B cell (primary cell): ENCODE measurements around the gene LRRC4B. TPM values are rescaled to one million over a fixed set of nuclear protein-coding genes. Genes with fewer than 3 reads are reported as not detected.

Experiments
- ATAC-seq: fragments of 200-7000 bp; cut with Tn5 transposase; one replicate; pipeline ENCODE4 v1.10.0; 2021; ENCODE audit warnings: low read depth, mild to moderate bottlenecking, moderate number of reproducible peaks, moderate library complexity
- CTCF ChIA-PET: fragments of 350-600 bp; sonication (Branson Sonifier 250); formaldehyde crosslinking; loops from one replicate; lab custom pipeline; 2021; ENCODE audit warnings: antibody characterized with exemption, inconsistent platforms; lab: Charles Lee
- POLR2A ChIA-PET: fragments of 350-600 bp; sonication (Branson Sonifier 250); formaldehyde crosslinking; loops from one replicate; lab custom pipeline; 2021; ENCODE audit warnings: antibody characterized with exemption; lab: Charles Lee
- DNase-seq: peaks from one replicate; pipeline ENCODE4 v3.0.0; 2013
- H2AFZ ChIP-seq: 2 replicates; pipeline ENCODE4 v1.6.1; 2012; ENCODE audit warnings: mild to moderate bottlenecking, low read depth, low read length; ENCODE audit not compliant: insufficient read depth, poor library complexity, severe bottlenecking
- H3K27ac ChIP-seq, 2 donors: 1 replicate in 1 of 2; 2 replicates in 1 of 2; pipeline ENCODE4 v1.5.1; 2012 to 2013; ENCODE audit warnings: low read length in 2 of 2, mild to moderate bottlenecking in 2 of 2, moderate library complexity in 1 of 2
- H3K27me3 ChIP-seq, 4 experiments: fragments of 200-600 bp in 1 of 4; sonication (generic) in 1 of 4; replicated peaks in 1 of 4; 1 replicate in 2 of 4; 2 replicates in 2 of 4; pipeline versions ENCODE4 v1.6.1 to v1.7.0; 2013 to 2016; ENCODE audit warnings: low read length in 3 of 4, mild to moderate bottlenecking in 2 of 4, mixed read lengths in 1 of 4, moderate library complexity in 1 of 4; ENCODE audit not compliant: insufficient read depth in 4 of 4, control insufficient read depth in 3 of 4; ENCODE audit errors: control extremely low read depth in 1 of 4
- H3K36me3 ChIP-seq, 2 experiments: replicated peaks in 1 of 2; 1 replicate in 1 of 2; 2 replicates in 1 of 2; pipeline versions ENCODE4 v1.6.1 to v1.7.1; 2013; ENCODE audit warnings: low read length in 1 of 2; ENCODE audit not compliant: insufficient read depth in 2 of 2, control insufficient read depth in 1 of 2; ENCODE audit errors: control extremely low read depth in 1 of 2, extremely low read depth in 1 of 2
- H3K4me1 ChIP-seq, 2 donors: fragments of 200-600 bp in 1 of 2; sonication (generic) in 1 of 2; 1 replicate in 1 of 2; 2 replicates in 1 of 2; pipeline versions ENCODE4 v1.5.1 to v1.6.1; 2013 to 2017; ENCODE audit warnings: low read length in 2 of 2; ENCODE audit not compliant: control insufficient read depth in 2 of 2, insufficient read depth in 2 of 2
- H3K4me2 ChIP-seq: replicated peaks from 2 replicates; pipeline ENCODE3; 2012; ENCODE audit warnings: mild to moderate bottlenecking, low read depth, low read length; ENCODE audit not compliant: poor library complexity, severe bottlenecking
- H3K4me3 ChIP-seq, 5 experiments: fragments of 200-600 bp in 1 of 5; sonication (generic) in 1 of 5; 1 replicate in 3 of 5; 2 replicates in 2 of 5; pipeline versions ENCODE4 v1.5.1 to v1.7.0; 2011 to 2016; ENCODE audit warnings: low read length in 4 of 5, mild to moderate bottlenecking in 4 of 5, low read depth in 2 of 5, control low read depth in 1 of 5, moderate library complexity in 1 of 5; ENCODE audit not compliant: insufficient read depth in 1 of 5; ENCODE audit errors: control extremely low read depth in 1 of 5, extremely low read depth in 1 of 5
- H3K79me2 ChIP-seq: fragments of 200-600 bp; sonication (generic); one replicate; pipeline ENCODE4 v1.6.0; 2016; ENCODE audit warnings: low read length; ENCODE audit not compliant: control insufficient read depth, insufficient read depth
- H3K9ac ChIP-seq: fragments of 200-600 bp; sonication (generic); 2 replicates; pipeline ENCODE4 v1.6.1; 2017; ENCODE audit warnings: mild to moderate bottlenecking, low read length, moderate library complexity
- H3K9me3 ChIP-seq, 3 donors: one replicate each; pipeline versions ENCODE4 v1.6.1 to v1.7.1; 2013; ENCODE audit warnings: low read length in 2 of 3; ENCODE audit not compliant: control insufficient read depth in 2 of 3, insufficient read depth in 1 of 3; ENCODE audit errors: control extremely low read depth in 1 of 3
- H4K20me1 ChIP-seq: 2 replicates; pipeline ENCODE4 v1.6.0; 2012; ENCODE audit warnings: mild to moderate bottlenecking, low read length; ENCODE audit not compliant: insufficient read depth, control insufficient read depth, poor library complexity, severe bottlenecking
- H3K27ac Mint-ChIP-seq: one replicate; pipeline ENCODE4 v1.8.0; 2021; ENCODE audit warnings: mixed read lengths
- H3K27me3 Mint-ChIP-seq: one replicate; pipeline ENCODE4 v1.8.0; 2021; ENCODE audit warnings: mixed read lengths
- H3K4me1 Mint-ChIP-seq: one replicate; pipeline ENCODE4 v1.8.0; 2021; ENCODE audit warnings: mixed read lengths
- H3K4me3 Mint-ChIP-seq: one replicate; pipeline ENCODE4 v1.8.0; 2021; ENCODE audit warnings: mixed read lengths
- H3K9me3 Mint-ChIP-seq: one replicate; pipeline ENCODE4 v1.8.0; 2022; ENCODE audit warnings: mixed read lengths; ENCODE audit not compliant: insufficient read depth
- EZH2 ChIP-seq: IDR thresholded peaks from 2 replicates; pipeline ENCODE4 v1.6.1; 2012; ENCODE audit warnings: borderline replicate concordance, low read depth, mild to moderate bottlenecking, moderate library complexity, low read length; ENCODE audit not compliant: insufficient read depth, poor library complexity, severe bottlenecking
- WGBS: methylation state at CpG from one replicate; pipeline ENCODE4 v1.1.5; 2013; ENCODE audit warnings: missing lambda C conversion rate; ENCODE audit not compliant: insufficient coverage; 5-methylcytosine and 5-hydroxymethylcytosine counted together
- intact Hi-C: fragments of 100-400 bp; cut with micrococcal nuclease; formaldehyde crosslinking; loops from one replicate; pipeline ENCODE4 v1.10.0; 2022
- polyA plus RNA-seq: library from polyadenylated mRNA; depleted of rRNA; stranded (reverse); fragments of >200 nt; gene quantifications from 2 replicates; pipeline ENCODE4 v1.2.3, GENCODE V29; 2012
- total RNA-seq, 2 donors: library from RNA; stranded (reverse); fragments of 120-200 nt in 1 of 2; gene quantifications; 1 replicate in 1 of 2; 2 replicates in 1 of 2; pipeline versions ENCODE4 v1.2.3 to v1.2.4, GENCODE V29; 2013 to 2022
- TF ChIP-seq, protein P1 (sequence below): fragments of 200-600 bp; IDR thresholded peaks from one replicate; pipeline ENCODE4 v1.8.0; 2022; ENCODE audit warnings: antibody characterized with exemption, mild to moderate bottlenecking

Gene LRRC4B
- total and polyA plus RNA-seq, 2 donors (not counting 1 experiment from before 2014, with no cell fraction given): 0.03 TPM; not detected in 1

- no peak overlapping the region for H3K27ac ChIP-seq
- 11% methylated on average over 20 of the region's 32 CpGs for WGBS
- no peak overlapping the region for H3K9ac ChIP-seq
- peaks cover 0 to 54% (median 8%) of the 10 kb centered on the region in 4 experiments for H3K27me3 ChIP-seq
- no peak for TF ChIP-seq EZH2
- TF ChIP-seq, protein P1, sequence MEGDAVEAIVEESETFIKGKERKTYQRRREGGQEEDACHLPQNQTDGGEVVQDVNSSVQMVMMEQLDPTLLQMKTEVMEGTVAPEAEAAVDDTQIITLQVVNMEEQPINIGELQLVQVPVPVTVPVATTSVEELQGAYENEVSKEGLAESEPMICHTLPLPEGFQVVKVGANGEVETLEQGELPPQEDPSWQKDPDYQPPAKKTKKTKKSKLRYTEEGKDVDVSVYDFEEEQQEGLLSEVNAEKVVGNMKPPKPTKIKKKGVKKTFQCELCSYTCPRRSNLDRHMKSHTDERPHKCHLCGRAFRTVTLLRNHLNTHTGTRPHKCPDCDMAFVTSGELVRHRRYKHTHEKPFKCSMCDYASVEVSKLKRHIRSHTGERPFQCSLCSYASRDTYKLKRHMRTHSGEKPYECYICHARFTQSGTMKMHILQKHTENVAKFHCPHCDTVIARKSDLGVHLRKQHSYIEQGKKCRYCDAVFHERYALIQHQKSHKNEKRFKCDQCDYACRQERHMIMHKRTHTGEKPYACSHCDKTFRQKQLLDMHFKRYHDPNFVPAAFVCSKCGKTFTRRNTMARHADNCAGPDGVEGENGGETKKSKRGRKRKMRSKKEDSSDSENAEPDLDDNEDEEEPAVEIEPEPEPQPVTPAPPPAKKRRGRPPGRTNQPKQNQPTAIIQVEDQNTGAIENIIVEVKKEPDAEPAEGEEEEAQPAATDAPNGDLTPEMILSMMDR: no peak
- ATAC-seq: no peak
- no peak overlapping the region for H3K27ac Mint-ChIP-seq
- peaks cover 50% of the 10 kb centered on the region for H3K27me3 Mint-ChIP-seq
- no peaks in the 10 kb centered on the region for H3K36me3 ChIP-seq
- no peaks in the 10 kb centered on the region for H3K79me2 ChIP-seq
- intact Hi-C loops: no loop called here
- no peaks in the 10 kb centered on the region for H4K20me1 ChIP-seq
- H3K4me1 ChIP-seq: peaks cover 5% of the 10 kb centered on the region in 2 donors
- peaks cover under 1% of the 10 kb centered on the region for H3K4me1 Mint-ChIP-seq
- H2AFZ ChIP-seq: no peak overlapping the region
- ChIA-PET POLR2A (no interaction called here), CTCF (no interaction called here)
- no peak for DNase-seq
- peaks cover 0 to 6% (median 0%) of the 10 kb centered on the region in 3 donors for H3K9me3 ChIP-seq
- H3K4me3 Mint-ChIP-seq: no peak overlapping the region
- no peak overlapping the region for H3K4me2 ChIP-seq
- H3K9me3 Mint-ChIP-seq: no peaks in the 10 kb centered on the region
- H3K4me3 ChIP-seq: no peak overlapping the region
Measured at GRCh38 chr19:50551034-50551714, 17.1 kb downstream of the LRRC4B start.

DNA sequence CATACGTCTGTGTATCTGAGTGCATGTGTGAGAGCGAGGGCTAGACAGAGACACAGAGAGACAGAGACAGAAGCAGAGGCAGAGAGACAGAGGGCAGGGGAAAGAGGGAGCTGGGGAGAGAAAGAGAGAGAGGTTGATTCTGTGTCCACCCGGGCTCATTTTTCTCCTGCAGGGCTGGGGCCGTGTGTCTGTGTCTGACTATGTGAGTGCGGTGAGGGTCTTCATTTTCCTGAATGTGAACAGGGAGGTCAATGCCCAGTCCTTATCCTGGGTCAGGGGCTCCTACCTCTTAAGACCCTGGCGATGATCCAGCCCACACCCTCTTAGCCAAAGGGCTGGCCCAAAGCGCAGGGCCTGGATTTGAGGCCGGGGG is 17.7 kb downstream of the LRRC4B start:
- no peaks in the 10 kb centered on the region for H3K36me3 ChIP-seq
- H4K20me1 ChIP-seq: no peaks in the 10 kb centered on the region
- H3K27me3 Mint-ChIP-seq: peaks cover 48% of the 10 kb centered on the region
- no peak overlapping the region for H3K27ac Mint-ChIP-seq
- no peak for TF ChIP-seq EZH2
- TF ChIP-seq, protein P1: no peak
- ATAC-seq (no peak), DNase-seq (no peak)
- H3K4me3 ChIP-seq: no peak overlapping the region
- WGBS: 68% methylated on average over 7 of the region's 8 CpGs
- H3K9me3 Mint-ChIP-seq: no peaks in the 10 kb centered on the region
- peaks cover 0 to 5% (median 0%) of the 10 kb centered on the region in 3 donors for H3K9me3 ChIP-seq
- no peak overlapping the region for H2AFZ ChIP-seq
- no peaks in the 10 kb centered on the region for H3K4me1 Mint-ChIP-seq
- ChIA-PET POLR2A (no interaction called here), CTCF (no interaction called here)
- no peaks in the 10 kb centered on the region for H3K4me1 ChIP-seq
- no peak overlapping the region for H3K4me3 Mint-ChIP-seq
- no peak overlapping the region for H3K9ac ChIP-seq
- no peak overlapping the region for H3K4me2 ChIP-seq
- no peaks in the 10 kb centered on the region for H3K79me2 ChIP-seq
- intact Hi-C loops: no loop called here
- H3K27me3 ChIP-seq: peaks cover 0 to 49% (median 6%) of the 10 kb centered on the region in 4 experiments
- H3K27ac ChIP-seq: no peak overlapping the region
